ENCODE measurements around the gene DIAPH1. TPM values are rescaled to one million over a fixed set of nuclear protein-coding genes. Genes with fewer than 3 reads are reported as not detected.

The DIAPH1 gene
- 26.5 and 32.1 TPM in 2 replicates for total RNA-seq

GRCh38 chr5:141618804-141619554 lies at the start of gene DIAPH1:
DIAPH1 (minus strand) TSS chr5:141619000; CDS start chr5:141618914, 86 bp downstream.

GRCh38 chr5:141650851-141651727 lies 32.3 kb upstream of the DIAPH1 start, which contains the start of gene FCHSD1:
FCHSD1 (minus strand) TSS chr5:141651418; CDS start chr5:141651368, 50 bp downstream.

DNA sequence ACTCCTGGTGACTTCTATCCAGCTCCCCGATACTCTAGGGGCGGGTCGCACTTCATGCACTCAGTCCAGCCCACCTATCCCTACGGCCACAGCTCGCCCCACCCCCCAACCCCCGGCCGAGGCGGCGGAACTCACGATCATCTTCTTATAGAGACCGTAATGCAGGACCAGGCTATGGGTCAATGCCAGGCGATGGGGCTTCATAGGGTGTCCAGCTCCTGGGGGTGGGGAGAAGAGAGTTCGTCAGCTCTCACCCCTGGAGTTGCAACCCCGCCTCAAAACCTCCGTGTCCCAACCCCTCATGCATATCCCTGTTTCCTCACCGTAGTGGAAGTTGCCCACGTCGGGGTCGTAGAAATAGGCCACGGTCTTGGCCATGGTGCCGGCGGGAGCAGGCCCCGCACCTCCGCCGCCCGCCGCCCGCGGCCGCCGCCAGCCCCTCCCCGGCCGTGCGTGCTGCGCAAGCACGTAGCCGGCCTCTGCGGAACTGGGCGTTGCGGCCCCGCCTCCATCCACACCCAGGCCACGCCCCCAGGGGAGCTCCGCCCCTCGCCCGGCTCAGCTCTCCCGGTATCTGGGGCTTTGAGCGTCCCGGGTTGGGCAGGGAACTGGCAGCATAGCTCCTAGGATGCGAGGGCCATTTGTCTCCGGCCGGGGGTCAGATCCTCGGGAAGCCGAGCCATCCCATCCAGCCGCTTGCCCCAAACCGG lies 17.8 kb upstream of the DIAPH1 start, which contains the start of the genes HDAC3 and RELL2:
TSS of gene HDAC3 (minus strand) at position 437 of the 710 bp plus-strand sequence. CDS start at position 378, 59 bp downstream.
TSS of gene RELL2 (plus strand) at position 585 of the 710 bp plus-strand sequence. CDS start 1,229 bp downstream, outside the sequence.

DNA sequence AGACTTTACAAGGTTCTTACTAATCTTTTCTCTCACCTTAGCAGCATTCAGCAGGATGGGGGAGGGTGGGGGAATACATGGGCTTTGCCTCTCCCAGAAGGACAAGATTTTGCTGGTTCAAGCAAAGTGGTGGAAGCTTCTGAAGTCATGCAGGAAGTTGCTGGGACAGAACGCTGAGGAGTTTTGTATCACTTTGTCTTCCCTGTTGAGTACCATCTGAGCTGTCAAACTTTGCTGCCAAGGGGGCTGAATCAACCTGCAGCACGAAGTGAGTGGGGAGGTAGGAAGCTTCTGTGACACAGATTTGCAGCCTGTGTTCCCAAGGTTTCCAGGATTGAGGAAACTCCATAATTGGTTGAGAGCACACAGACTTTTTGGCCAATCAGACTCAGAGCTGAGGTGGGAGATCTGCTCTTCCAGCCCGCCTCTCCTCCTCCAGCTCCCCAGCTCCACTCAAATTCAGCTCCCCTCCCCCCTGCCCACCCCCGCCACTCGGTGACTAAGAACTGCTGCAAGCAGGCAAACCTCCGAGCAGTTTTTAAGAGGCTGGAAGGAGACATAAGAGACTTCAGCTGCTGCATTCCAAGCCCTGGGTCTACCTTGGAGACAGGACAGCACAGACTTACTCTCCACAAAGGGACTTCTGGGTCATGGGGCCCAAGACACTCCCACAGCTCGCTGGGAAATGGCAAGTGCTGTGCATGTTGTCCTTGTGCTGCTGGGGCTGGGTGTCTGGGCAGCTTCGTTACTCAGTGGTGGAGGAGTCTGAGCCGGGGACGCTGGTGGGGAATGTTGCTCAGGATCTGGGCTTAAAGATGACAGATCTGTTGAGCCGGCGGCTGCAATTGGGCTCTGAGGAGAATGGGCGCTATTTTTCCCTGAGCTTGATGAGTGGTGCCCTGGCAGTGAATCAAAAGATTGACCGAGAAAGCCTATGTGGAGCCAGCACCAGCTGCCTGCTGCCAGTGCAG lies 129.9 kb downstream of the DIAPH1 start, which contains the start of gene PCDHGC5:
TSS of gene PCDHGC5 (plus strand) at position 491 of the 971 bp plus-strand sequence. CDS start at position 651, 160 bp downstream.

GRCh38 chr5:141484641-141485311 lies 134.0 kb downstream of the DIAPH1 start, which contains the start of gene PCDHGC4:
PCDHGC4 (plus strand) TSS chr5:141485030; CDS start chr5:141485174, 144 bp downstream.

DNA sequence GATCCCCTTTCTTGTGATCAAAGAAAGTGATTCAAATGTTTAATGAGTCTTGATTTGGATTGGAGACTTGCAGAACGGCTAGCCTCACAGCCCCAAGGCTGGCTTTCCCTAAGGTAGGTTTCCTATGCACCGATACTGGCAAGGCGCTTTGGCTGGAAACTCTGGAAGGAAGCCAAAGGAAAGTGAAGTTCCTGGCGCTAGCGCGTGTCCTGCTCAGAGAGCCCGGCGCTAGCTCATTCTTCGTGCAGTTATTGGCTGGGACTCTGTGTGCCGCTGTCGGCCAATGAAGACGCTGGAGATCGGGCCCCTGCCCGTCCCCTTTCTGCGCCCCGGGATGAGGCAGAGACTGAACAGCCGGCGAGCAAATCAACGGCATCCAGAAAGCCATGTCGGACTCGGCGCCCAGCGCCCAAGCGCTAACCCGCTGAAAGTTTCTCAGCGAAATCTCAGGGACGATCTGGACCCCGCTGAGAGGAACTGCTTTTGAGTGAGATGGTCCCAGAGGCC lies 143.1 kb downstream of the DIAPH1 start, which contains the start of gene PCDHGC3:
TSS of gene PCDHGC3 (plus strand) at position 342 of the 507 bp plus-strand sequence. CDS start at position 493, 151 bp downstream.

Other genes starting within 250 kb of the DIAPH1 start
- gene PCDHGB3, start 248.8 kb downstream of the DIAPH1 start, total RNA-seq, result 3.2 and 3.8 TPM in 2 replicates
- gene PCDHGA6, start 245.1 kb downstream of the DIAPH1 start, total RNA-seq, result 6.9 and 10.2 TPM in 2 replicates
- gene PCDHGA7, start 236.3 kb downstream of the DIAPH1 start, total RNA-seq, result 9.9 and 10.7 TPM in 2 replicates
- gene PCDHGB4, start 231.3 kb downstream of the DIAPH1 start, total RNA-seq, result 14.1 and 14.6 TPM in 2 replicates
- 1.4 and 1.5 TPM in 2 replicates for gene PCDHGA8, start 226.4 kb downstream of the DIAPH1 start, total RNA-seq
- 32.0 and 38.0 TPM in 2 replicates for gene PCDHGB5, start 221.1 kb downstream of the DIAPH1 start, total RNA-seq
- gene PCDHGA9, start 216.2 kb downstream of the DIAPH1 start, total RNA-seq, result 5.3 and 6.2 TPM in 2 replicates
- gene PCDHGB6, start 211.0 kb downstream of the DIAPH1 start, total RNA-seq, result 2.6 and 3.6 TPM in 2 replicates
- gene PCDHGA10, start 206.0 kb downstream of the DIAPH1 start, total RNA-seq, result 8.7 and 11.3 TPM in 2 replicates
- gene PCDHGB7, start 201.3 kb downstream of the DIAPH1 start, total RNA-seq, result 19.9 and 21.6 TPM in 2 replicates
- gene PCDHGA11, start 197.9 kb downstream of the DIAPH1 start, total RNA-seq, result 15.6 and 18.8 TPM in 2 replicates
- 41.9 and 43.9 TPM in 2 replicates for gene PCDHGA12, start 188.5 kb downstream of the DIAPH1 start, total RNA-seq
- 95.9 and 108 TPM in 2 replicates for gene PCDHGC3, start 143.0 kb downstream of the DIAPH1 start, total RNA-seq
- 1.1 and 26.8 TPM in 2 replicates for gene PCDHGC4, start 134.0 kb downstream of the DIAPH1 start, total RNA-seq
- 2.1 and 2.9 TPM in 2 replicates for gene PCDHGC5, start 129.9 kb downstream of the DIAPH1 start, total RNA-seq
- 32.7 and 38.1 TPM in 2 replicates for gene HDAC3, start 17.8 kb upstream of the DIAPH1 start, total RNA-seq
- gene RELL2, start 18.0 kb upstream of the DIAPH1 start, total RNA-seq, result 0.44 and 1.9 TPM in 2 replicates
- 6.5 and 6.7 TPM in 2 replicates for gene FCHSD1, start 32.4 kb upstream of the DIAPH1 start, total RNA-seq
- 6.2 and 7.1 TPM in 2 replicates for gene ARAP3, start 63.2 kb upstream of the DIAPH1 start, total RNA-seq